Hematopoietic multipotent progenitor cell treated with erythropoietin and hydrocortisone succinate and interleukin-3 and kit ligand, for 17 days (in vitro differentiated cells): ENCODE data around the gene SUGP1.
"Not testable (repeated sequence)": the region's sequence is repeated elsewhere in the genome, so short reads cannot be mapped to it uniquely, and the experiment has no call there.

Experiments used
- DNase-seq: peaks from one replicate; pipeline ENCODE4 v3.0.0-alpha.2; 2015; ENCODE audit warnings: low spot score

The SUGP1 gene

GRCh38 chr19:19263886-19264487 lies 56.3 kb downstream of the SUGP1 start:
- DNase-seq = no peak

GRCh38 chr19:19262190-19263057 lies 57.9 kb downstream of the SUGP1 start:
- DNase-seq = no peak

- DNase-seq = no peak
Observed at GRCh38 chr19:19261350-19262189, 58.7 kb downstream of the SUGP1 start.

- no peak for DNase-seq
Observed at GRCh38 chr19:19260417-19261214, 59.7 kb downstream of the SUGP1 start.

GRCh38 chr19:19259741-19260140 lies 60.6 kb downstream of the SUGP1 start:
- DNase-seq = no peak

- no peak for DNase-seq
Observed at GRCh38 chr19:19258589-19259338, 61.5 kb downstream of the SUGP1 start.

- no peak for DNase-seq
Observed at GRCh38 chr19:19257836-19258588, 62.3 kb downstream of the SUGP1 start.

- DNase-seq = no peak
Observed at GRCh38 chr19:19257137-19257536, 63.2 kb downstream of the SUGP1 start.

- no peak for DNase-seq
Observed at GRCh38 chr19:19256072-19256969, 64.0 kb downstream of the SUGP1 start.

GRCh38 chr19:19253409-19253808 lies 66.9 kb downstream of the SUGP1 start:
- DNase-seq = not testable (repeated sequence)

- no peak for DNase-seq
Observed at GRCh38 chr19:19250196-19250801, 70.0 kb downstream of the SUGP1 start.

- DNase-seq = no peak
Observed at GRCh38 chr19:19240476-19240875, 79.8 kb downstream of the SUGP1 start.

GRCh38 chr19:19239675-19240074 lies 80.6 kb downstream of the SUGP1 start:
- DNase-seq = no peak

- no peak for DNase-seq
Observed at GRCh38 chr19:19238126-19238894, 82.0 kb downstream of the SUGP1 start.

GRCh38 chr19:19236173-19236572 lies 84.1 kb downstream of the SUGP1 start:
- no peak for DNase-seq

- no peak for DNase-seq
Observed at GRCh38 chr19:19234220-19234816, 86.0 kb downstream of the SUGP1 start.

GRCh38 chr19:19232261-19232721 lies 88.0 kb downstream of the SUGP1 start:
- no peak for DNase-seq

GRCh38 chr19:19230999-19231398 lies 89.3 kb downstream of the SUGP1 start:
- DNase-seq = no peak
